NB4 (cell line): ENCODE data around the gene MYO1G.

Experiments used
- CTCF ChIP-seq: IDR thresholded peaks from one replicate; pipeline ENCODE4 v1.5.1; 2012; ENCODE audit warnings: low read depth, low read length
- MAX ChIP-seq: IDR thresholded peaks from 2 replicates; pipeline ENCODE4 v1.6.1; 2011; ENCODE audit warnings: low read depth, low read length
- POLR2A ChIP-seq: IDR thresholded peaks from 2 replicates; pipeline ENCODE4 v1.6.1; 2011; ENCODE audit warnings: mild to moderate bottlenecking; ENCODE audit not compliant: insufficient read length; ENCODE audit errors: extremely low read depth

- TF ChIP-seq CTCF (no peak), POLR2A (no peak), MAX (no peak)
Observed at GRCh38 chr7:44944821-44945220, 34.0 kb downstream of the MYO1G start.
